HG03095 (cell line): ENCODE measurements around the gene NIPBL.
"Not testable (repeated sequence)": the region's sequence is repeated elsewhere in the genome, so short reads cannot be mapped to it uniquely, and the experiment has no call there.

Source experiments
- ATAC-seq: cut with Tn5 transposase; IDR thresholded peaks from one replicate; pipeline ENCODE4 v1.9.1; 2021; ENCODE audit warnings: moderate library complexity; ENCODE audit not compliant: unreplicated experiment

NIPBL gene

DNA sequence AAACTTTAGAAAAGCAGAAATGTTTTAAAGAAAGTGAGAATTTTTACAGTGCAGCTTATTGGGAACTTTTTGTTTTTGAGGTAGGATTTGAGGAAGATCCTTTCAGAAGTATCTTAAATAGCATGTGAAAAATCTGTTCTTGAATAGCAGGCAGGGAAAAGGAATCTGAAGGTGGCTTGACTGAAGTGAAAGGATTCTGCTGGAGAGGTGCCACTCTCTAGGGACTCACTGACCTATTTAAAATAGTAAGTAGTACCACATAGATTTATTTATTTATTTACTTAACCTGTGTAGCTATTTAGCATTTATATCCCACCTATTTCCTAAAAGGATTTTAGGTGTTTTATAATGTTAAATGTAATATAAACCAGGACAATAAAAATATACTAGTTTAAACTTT, 69.1 kb downstream of the NIPBL start:
- ATAC-seq, result no peak

DNA sequence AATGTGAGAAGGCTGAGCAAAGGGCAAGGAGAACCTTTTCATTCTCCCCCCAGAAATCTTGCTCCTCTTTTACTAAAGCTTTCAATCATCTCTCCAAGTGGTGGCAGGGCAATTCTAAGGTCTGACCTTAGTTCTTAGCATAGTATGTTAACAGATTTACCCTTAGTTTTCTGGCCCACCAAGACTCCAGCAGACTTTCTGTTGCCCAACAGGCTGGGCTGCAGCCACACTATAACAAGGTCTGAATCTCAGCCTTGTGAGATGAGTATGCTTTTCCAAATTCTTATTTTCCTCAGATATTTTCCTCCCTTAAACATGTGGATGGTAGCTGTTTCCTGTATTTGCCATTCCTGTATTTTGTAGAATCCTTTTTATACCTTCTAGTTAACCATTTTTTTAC, 69.5 kb downstream of the NIPBL start:
- ATAC-seq, result no peak

DNA sequence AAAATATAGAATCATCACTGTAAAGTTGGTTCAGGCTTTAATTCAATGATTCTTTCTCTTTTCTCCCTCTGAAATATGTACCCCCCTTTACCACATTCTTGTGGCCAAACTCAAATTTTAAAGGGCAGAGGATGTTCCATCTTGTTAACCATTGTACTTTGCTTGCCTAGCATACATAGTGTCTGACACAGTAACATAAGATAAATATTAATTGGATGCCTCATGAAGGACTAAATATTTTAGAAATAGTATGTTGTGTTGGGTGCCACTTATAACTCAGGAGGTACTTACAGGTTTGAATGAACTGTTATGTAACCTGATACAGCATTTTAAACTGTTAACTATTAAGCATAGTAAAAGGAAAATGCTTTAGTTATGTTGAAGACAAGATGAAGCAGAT, 71.5 kb downstream of the NIPBL start:
- ATAC-seq, result no peak

GRCh38 chr5:36948650-36949049, 72.1 kb downstream of the NIPBL start:
- ATAC-seq, result no peak

DNA sequence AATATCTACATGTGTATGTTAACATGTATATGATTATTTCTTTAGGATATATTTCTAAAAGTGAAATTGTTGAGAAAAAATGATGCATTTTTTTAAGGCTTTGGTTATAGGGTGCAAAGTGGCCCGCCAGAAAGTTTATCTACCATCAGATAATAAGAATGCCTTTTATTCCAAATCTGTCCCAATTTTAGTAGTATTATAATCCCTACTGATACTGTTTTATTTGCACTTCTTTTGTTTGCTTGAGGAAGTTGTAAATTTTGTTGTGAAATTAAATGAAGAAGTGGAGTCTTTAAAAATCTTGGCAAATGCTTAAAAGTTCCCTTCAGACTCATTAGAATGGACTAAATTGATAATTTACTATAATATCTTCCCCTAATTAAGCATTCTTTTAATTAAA, 73.0 kb downstream of the NIPBL start:
- ATAC-seq, result no peak

DNA sequence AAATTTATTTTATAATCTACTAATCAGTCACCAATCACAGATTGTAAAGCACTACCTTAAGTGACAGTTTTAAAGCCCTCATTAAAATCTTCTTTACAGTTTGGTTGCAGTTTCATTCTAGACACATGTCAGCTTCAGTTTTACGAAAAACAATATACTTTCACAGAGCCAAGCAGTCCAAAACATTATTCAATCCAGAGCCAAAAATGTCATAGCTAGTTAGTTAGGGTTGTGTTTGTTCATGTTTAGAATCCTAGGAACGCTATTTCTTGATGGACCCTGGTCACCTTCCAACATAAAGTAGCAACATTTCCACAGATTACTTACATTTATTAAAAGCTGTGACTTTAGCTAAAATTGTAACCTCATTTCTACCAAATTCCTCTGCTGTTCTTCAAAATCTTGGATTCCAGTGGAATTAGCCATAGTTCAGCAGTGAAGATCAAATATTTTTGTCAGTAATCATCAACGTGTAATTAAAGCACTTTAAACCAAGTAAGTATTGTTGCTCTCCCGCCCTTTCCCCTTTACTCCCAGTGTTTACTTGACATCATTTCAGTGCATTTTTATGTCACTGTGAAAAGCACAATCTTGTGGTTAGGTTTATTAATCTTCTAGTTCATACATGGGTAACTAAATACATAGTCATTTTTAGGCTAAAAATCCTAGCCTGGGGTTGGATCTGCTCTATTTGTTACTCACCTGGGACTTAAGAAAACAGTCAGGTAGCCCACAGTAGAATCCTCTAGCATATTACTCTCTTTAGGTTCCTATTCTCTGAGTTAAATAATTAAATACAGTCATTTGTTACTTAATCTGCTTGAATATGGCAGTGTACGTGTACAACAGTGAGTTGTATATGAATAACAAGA, 74.3 kb downstream of the NIPBL start:
- no peak for ATAC-seq

GRCh38 chr5:36953043-36953442, 76.5 kb downstream of the NIPBL start:
- no peak for ATAC-seq

DNA sequence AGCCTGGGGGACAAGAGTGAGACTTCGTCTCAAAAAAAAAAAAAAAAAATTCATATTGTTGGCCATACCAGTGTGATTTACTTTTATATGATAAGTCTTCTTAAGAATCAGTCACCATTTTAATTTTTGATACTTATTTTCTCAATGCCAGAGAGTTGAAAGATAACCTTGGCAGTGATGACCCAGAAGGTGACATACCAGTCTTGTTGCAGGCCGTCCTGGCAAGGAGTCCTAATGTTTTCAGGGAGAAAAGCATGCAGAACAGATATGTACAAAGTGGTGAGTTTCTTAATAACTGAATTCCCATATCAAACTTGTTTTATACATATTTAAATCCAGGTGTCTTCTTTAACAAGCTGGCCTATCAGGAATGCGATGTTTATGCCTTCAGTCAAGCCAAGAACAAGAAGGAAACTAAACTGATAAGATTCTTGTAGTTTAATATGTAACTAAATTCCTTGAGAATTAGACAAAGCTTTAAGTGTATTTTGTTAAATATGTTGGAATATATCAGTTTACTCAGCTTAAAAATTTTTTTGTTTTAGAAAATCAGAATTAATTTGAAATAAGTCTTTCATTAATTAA, 81.5 kb downstream of the NIPBL start:
- no peak for ATAC-seq

DNA sequence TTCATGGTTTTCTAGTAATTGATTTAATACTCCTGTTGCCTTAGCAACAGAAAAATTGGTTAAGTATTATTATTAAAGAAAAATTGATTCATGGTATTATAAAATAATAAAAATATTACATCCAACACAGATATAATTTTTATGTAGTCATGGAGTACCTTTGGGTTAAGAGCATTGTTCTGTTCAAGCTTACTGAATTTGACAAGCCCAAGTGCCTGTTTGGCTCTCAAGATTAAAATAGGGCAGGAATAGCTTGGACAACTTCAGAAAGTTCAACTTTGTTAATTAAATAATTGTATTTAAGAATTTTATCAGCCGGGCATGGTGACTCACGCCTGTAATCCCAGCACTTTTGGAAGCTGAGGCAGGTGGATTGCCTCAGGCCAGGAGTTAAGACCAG, 82.0 kb downstream of the NIPBL start:
- ATAC-seq, result no peak

GRCh38 chr5:36965179-36965578, 88.6 kb downstream of the NIPBL start:
- no peak for ATAC-seq

- ATAC-seq, result no peak
Observed at GRCh38 chr5:36969700-36970395, 93.3 kb downstream of the NIPBL start.

DNA sequence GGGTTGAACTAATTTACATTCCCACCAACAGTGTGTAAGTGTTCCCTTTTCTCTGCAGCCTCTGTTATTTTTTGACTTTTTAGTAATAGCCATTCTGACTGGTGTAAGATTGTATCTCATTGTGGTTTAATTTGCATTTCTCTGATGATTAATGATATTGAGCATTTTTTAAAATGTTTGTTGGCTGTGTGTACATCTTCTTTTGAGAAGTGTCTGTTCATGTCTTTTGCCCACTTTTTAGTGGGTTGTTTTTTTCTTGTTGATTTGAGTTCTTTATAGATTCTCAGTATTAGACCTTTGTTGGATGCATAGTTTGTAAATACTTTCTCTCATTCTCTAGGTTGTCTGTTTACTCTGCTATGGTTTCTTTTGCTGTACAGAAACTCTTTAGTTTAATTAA, 101.6 kb downstream of the NIPBL start:
- no peak for ATAC-seq

DNA sequence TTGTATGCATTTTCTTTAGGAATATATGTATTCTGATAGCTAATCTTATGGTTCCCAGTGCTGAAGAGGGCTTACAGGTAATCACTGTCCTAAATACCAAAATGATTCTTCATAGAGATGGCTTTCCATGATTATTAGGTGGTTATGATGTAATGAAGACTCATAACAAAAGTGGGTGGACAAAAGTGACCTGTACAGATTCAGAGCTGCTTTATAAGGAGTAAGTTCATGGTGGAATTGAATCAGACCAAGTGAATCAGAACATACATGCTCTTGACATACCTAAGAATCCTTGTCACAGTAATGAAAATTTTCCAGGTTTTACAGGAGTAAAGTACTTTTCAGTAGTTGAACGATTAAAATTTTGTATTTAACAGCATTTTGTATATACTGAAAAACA, 105.6 kb downstream of the NIPBL start:
- no peak for ATAC-seq

- ATAC-seq, result no peak
Observed at GRCh38 chr5:36985387-36985786, 108.8 kb downstream of the NIPBL start.

GRCh38 chr5:36988396-36988795, 111.8 kb downstream of the NIPBL start:
- ATAC-seq, result no peak

GRCh38 chr5:36998578-36998977, 122.0 kb downstream of the NIPBL start:
- no peak for ATAC-seq

DNA sequence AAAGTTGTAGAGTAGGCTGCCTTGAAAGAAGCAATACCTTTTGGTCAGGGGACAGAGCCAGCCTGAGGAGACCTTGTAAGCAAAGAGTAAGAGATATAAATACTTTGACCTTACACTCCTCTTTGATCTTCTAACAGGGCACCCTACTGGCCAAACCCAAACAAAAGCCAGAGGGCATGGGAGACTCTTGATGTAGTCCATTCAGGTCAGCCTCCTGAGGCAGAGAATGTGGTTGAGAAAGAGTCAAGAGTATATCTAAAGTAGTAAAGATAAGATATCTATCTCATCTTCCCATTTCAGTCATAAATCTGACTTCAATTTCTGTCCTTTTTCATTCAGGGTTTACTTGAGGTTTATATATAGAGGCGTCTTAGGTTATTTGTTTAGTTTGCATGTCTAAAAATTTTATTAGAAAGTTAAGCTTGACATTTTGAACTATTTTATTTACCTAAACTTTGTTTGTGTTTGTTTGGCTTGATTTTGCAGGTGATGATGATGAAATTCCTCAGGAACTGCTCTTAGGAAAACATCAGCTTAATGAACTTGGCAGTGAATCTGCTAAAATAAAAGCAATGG, 125.7 kb downstream of the NIPBL start:
- no peak for ATAC-seq

DNA sequence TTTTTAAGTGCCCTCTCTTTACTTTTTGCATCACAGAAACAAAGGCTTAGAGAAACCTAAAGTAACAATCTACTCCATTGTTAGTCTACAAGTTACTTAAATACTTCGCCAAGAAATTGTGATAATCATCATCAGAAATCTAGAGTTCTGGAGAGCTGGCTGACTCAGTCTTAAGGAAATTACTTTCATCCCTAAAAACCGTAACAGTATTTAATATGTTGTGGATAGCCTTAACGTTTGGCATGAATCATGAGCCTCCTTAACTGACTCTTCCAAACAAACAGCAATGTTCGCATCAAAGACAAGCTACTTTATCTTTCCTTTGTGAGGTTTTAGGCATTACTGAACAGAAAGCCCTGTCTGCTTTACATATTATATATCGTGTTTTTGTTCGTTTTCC, 128.7 kb downstream of the NIPBL start:
- ATAC-seq, result no peak

DNA sequence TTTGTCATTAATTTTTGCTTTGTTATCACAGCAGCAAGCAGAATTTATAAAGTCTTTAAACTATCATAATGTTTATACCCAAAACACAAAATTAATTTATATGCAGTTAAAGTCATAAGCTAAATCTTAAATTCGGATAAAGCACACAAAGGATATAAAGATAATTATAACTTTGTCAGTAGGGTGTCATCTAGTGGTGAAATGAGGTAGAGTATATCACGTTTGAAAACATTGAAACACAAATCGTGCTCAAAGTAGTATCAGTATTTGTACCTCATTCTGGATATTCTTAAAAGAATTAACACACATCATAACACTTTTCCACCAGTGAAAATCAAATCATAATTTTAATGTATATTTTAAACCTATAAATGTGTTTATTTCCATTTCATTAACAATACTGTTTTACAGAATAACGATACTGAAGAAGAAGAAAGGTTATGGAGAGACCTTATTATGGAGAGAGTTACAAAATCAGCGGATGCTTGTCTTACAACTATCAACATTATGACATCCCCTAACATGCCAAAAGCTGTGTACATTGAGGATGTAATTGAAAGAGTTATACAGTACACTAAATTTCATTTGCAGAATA, 129.5 kb downstream of the NIPBL start:
- no peak for ATAC-seq

GRCh38 chr5:37013181-37013580, 136.6 kb downstream of the NIPBL start:
- not testable (repeated sequence) for ATAC-seq

- ATAC-seq, result no peak
Observed at GRCh38 chr5:37014321-37014720, 137.8 kb downstream of the NIPBL start.
